ENCODE results near the gene DYNC2H1. TPM values are rescaled to one million over a fixed set of nuclear protein-coding genes. Genes with fewer than 3 reads are reported as not detected.

DYNC2H1 gene
- 1 to 10 TPM; 2.0 to 3.6 TPM for total RNA-seq
- long read RNA-seq, partial matches to known transcripts = 1 of 1 reads
- long read RNA-seq, other reads (novel, unspliced or antisense) = 0 of 1 reads

GRCh38 chr11:103108933-103109817 is at the start of gene DYNC2H1:
TSS of gene DYNC2H1 (plus strand) at chr11:103109426. CDS start at chr11:103109575, 149 bp downstream.
- peak; percentile 78 to 90 for DNase-seq
- ATAC-seq = peak; percentile 100
- intact Hi-C loops (cut with DNase I, micrococcal nuclease) = no loop called here

GRCh38 chr11:103061656-103062055 is 47.6 kb upstream of the DYNC2H1 start:
- no peak for ATAC-seq

GRCh38 chr11:103067118-103067517 is 42.1 kb upstream of the DYNC2H1 start:
- intact Hi-C loops (cut with DNase I, micrococcal nuclease) = no loop called here
- ATAC-seq = no peak
- no peak for DNase-seq

More at GRCh38 chr11:103061656-103062055, 47.6 kb upstream of the DYNC2H1 start:
- DNase-seq = no peak
- intact Hi-C loops (cut with DNase I, micrococcal nuclease) = no loop called here

GRCh38 chr11:103069367-103069766 is 39.9 kb upstream of the DYNC2H1 start:
- intact Hi-C loops (cut with DNase I, micrococcal nuclease) = no loop called here
- ATAC-seq = no peak

GRCh38 chr11:103070142-103070541 is 39.1 kb upstream of the DYNC2H1 start:
- ATAC-seq (no peak), DNase-seq (no peak)
- intact Hi-C loops (cut with DNase I, micrococcal nuclease) = no loop called here

More at GRCh38 chr11:103069367-103069766, 39.9 kb upstream of the DYNC2H1 start:
- DNase-seq = no peak

GRCh38 chr11:103071008-103071407 is 38.2 kb upstream of the DYNC2H1 start:
- no peak for DNase-seq
- intact Hi-C loops (cut with DNase I, micrococcal nuclease) = no loop called here
- ATAC-seq = no peak

- DNase-seq (no peak), ATAC-seq (no peak)
- intact Hi-C loops (cut with DNase I, micrococcal nuclease) = no loop called here
These were observed 32.9 kb upstream of the DYNC2H1 start for GRCh38 chr11:103076361-103076760.

GRCh38 chr11:103077554-103077953 is 31.7 kb upstream of the DYNC2H1 start:
- ATAC-seq = no peak
- intact Hi-C loops (cut with DNase I, micrococcal nuclease) = no loop called here
- DNase-seq = no peak

GRCh38 chr11:103078710-103079109 is 30.5 kb upstream of the DYNC2H1 start:
- intact Hi-C loops (cut with DNase I, micrococcal nuclease) = no loop called here
- DNase-seq (no peak), ATAC-seq (no peak)

- DNase-seq = no peak
- intact Hi-C loops (cut with DNase I, micrococcal nuclease) = no loop called here
- no peak for ATAC-seq
These were observed 29.4 kb upstream of the DYNC2H1 start for GRCh38 chr11:103079833-103080232.

- ATAC-seq = no peak
- DNase-seq = no peak
- intact Hi-C loops (cut with DNase I, micrococcal nuclease) = no loop called here
These were observed 23.4 kb upstream of the DYNC2H1 start for GRCh38 chr11:103085758-103086365.

- intact Hi-C loops (cut with DNase I, micrococcal nuclease) = no loop called here
- no peak for ATAC-seq
These were observed 22.8 kb upstream of the DYNC2H1 start for GRCh38 chr11:103086461-103086860.

GRCh38 chr11:103091064-103091800 is 18.0 kb upstream of the DYNC2H1 start:
- ATAC-seq = peak; percentile 75
- intact Hi-C loops (cut with DNase I, micrococcal nuclease) = no loop called here

More at GRCh38 chr11:103086461-103086860, 22.8 kb upstream of the DYNC2H1 start:
- DNase-seq = no peak

GRCh38 chr11:103091801-103092524 is 17.3 kb upstream of the DYNC2H1 start, which contains the start of gene DCUN1D5:
TSS of gene DCUN1D5 (minus strand) at chr11:103092160. CDS start at chr11:103091872, 288 bp downstream.
- intact Hi-C loops (cut with DNase I, micrococcal nuclease) = no loop called here
- ATAC-seq (peak; percentile 100), DNase-seq (peak; percentile 97 to 98)

More at GRCh38 chr11:103091064-103091800, 18.0 kb upstream of the DYNC2H1 start:
- DNase-seq = peak; percentile 38 to 57

GRCh38 chr11:103097279-103097678 is 11.9 kb upstream of the DYNC2H1 start:
- DNase-seq = no peak
- ATAC-seq = no peak
- intact Hi-C loops (cut with DNase I, micrococcal nuclease) = no loop called here

GRCh38 chr11:103109818-103110388 is 677 bp downstream of the DYNC2H1 start:
- no peak for ATAC-seq
- intact Hi-C loops (cut with DNase I, micrococcal nuclease) = no loop called here
- peak in 1 of 2 donors; percentile 13 for DNase-seq

- DNase-seq = no peak
- intact Hi-C loops (cut with DNase I, micrococcal nuclease) = no loop called here
- ATAC-seq = no peak
These were observed 1.2 kb downstream of the DYNC2H1 start for GRCh38 chr11:103110391-103110790.

GRCh38 chr11:103111400-103111799 is 2.2 kb downstream of the DYNC2H1 start:
- intact Hi-C loops (cut with DNase I, micrococcal nuclease) = no loop called here
- no peak for ATAC-seq
- no peak for DNase-seq

Measured in left colon (tissue), 2 donors.